Thymus (tissue), 11 donors: ENCODE results near the gene NETO2. TPM values are rescaled to one million over a fixed set of nuclear protein-coding genes. Genes with fewer than 3 reads are reported as not detected.

Experiments
- DNase-seq, 9 donors: peaks; one replicate each; pipeline ENCODE4 v3.0.0-alpha.2; 2013; ENCODE audit warnings: low spot score in 9 of 9, low read depth in 6 of 9, missing footprints in 1 of 9
- H3K27ac ChIP-seq, 2 donors: one replicate each; pipeline ENCODE4 v1.5.1; 2013; ENCODE audit warnings: control low read depth in 1 of 2, low read depth in 1 of 2, low read length in 1 of 2, mild to moderate bottlenecking in 1 of 2, moderate library complexity in 1 of 2
- H3K27me3 ChIP-seq, 2 donors: one replicate each; pipeline ENCODE4 v1.5.1; 2013; ENCODE audit warnings: low read length in 1 of 2; ENCODE audit not compliant: control insufficient read depth in 2 of 2, insufficient read depth in 1 of 2
- H3K36me3 ChIP-seq, 2 donors: one replicate each; pipeline ENCODE4 v1.5.1; 2013; ENCODE audit warnings: low read length in 1 of 2, mild to moderate bottlenecking in 1 of 2, moderate library complexity in 1 of 2; ENCODE audit not compliant: control insufficient read depth in 2 of 2, insufficient read depth in 2 of 2
- H3K4me1 ChIP-seq, 2 donors: one replicate each; pipeline ENCODE4 v1.5.1; 2013; ENCODE audit warnings: low read length in 2 of 2; ENCODE audit not compliant: control insufficient read depth in 2 of 2, insufficient read depth in 2 of 2
- H3K4me3 ChIP-seq, 2 donors: one replicate each; pipeline ENCODE4 v1.5.1; 2013; ENCODE audit warnings: low read length in 2 of 2, control low read depth in 1 of 2, mild to moderate bottlenecking in 1 of 2
- H3K9me3 ChIP-seq, 2 donors: one replicate each; pipeline ENCODE4 v1.5.1; 2013; ENCODE audit warnings: low read length in 1 of 2, mild to moderate bottlenecking in 1 of 2; ENCODE audit not compliant: control insufficient read depth in 2 of 2, insufficient read depth in 1 of 2
- WGBS: extraction: QIAGEN DNeasy Blood & Tissue Kit; methylation state at CpG from one replicate; pipeline ENCODE4 v1.1.7; 2013; 5-methylcytosine and 5-hydroxymethylcytosine counted together
- polyA plus RNA-seq: library from polyadenylated mRNA; stranded (reverse); fragments of 200-250 nt; gene quantifications from one replicate; pipeline ENCODE4 v1.2.3, GENCODE V29; 2013
- total RNA-seq: library from RNA; stranded (reverse); fragments of 120-200 nt; gene quantifications from one replicate; pipeline ENCODE4 v1.2.4, GENCODE V29; 2013
- donor health status: healthy.

NETO2 gene
- total and polyA plus RNA-seq, 2 donors, result 8.4 to 10.1 TPM

GRCh38 chr16:47073223-47074155 is 70.3 kb downstream of the NETO2 start:
- 91% methylated on average over 6 of the region's 6 CpGs for WGBS
- Histone ChIP-seq H3K27me3 (no peaks in the 10 kb centered on the region), H3K9me3 (no peaks in the 10 kb centered on the region), H3K27ac (no peak overlapping the region), H3K36me3 (no peaks in the 10 kb centered on the region), H3K4me1 (no peaks in the 10 kb centered on the region), H3K4me3 (no peak overlapping the region)
- DNase-seq, result no peak

- no peak overlapping the region for H3K27ac ChIP-seq
- H3K4me3 ChIP-seq, result no peak overlapping the region
- no peak for DNase-seq
- H3K4me1 ChIP-seq, result no peaks in the 10 kb centered on the region
- 93% methylated on average over 2 of the region's 2 CpGs for WGBS
- H3K27me3 ChIP-seq, result no peaks in the 10 kb centered on the region
- H3K9me3 ChIP-seq, result no peaks in the 10 kb centered on the region
- no peaks in the 10 kb centered on the region for H3K36me3 ChIP-seq
Measured at GRCh38 chr16:47072158-47072557, 71.6 kb downstream of the NETO2 start.

- Histone ChIP-seq H3K36me3 (no peaks in the 10 kb centered on the region), H3K4me1 (no peaks in the 10 kb centered on the region), H3K4me3 (no peak overlapping the region), H3K27ac (no peak overlapping the region), H3K9me3 (no peaks in the 10 kb centered on the region), H3K27me3 (no peaks in the 10 kb centered on the region)
- no peak for DNase-seq
- WGBS, result 96% methylated on average over 11 of the region's 11 CpGs
Measured at GRCh38 chr16:47069841-47070584, 73.7 kb downstream of the NETO2 start.

GRCh38 chr16:47069313-47069712 is 74.4 kb downstream of the NETO2 start:
- H3K9me3 ChIP-seq, result no peaks in the 10 kb centered on the region
- H3K4me1 ChIP-seq, result no peaks in the 10 kb centered on the region
- no peaks in the 10 kb centered on the region for H3K27me3 ChIP-seq
- no peak overlapping the region for H3K4me3 ChIP-seq
- no peak overlapping the region for H3K27ac ChIP-seq
- no peaks in the 10 kb centered on the region for H3K36me3 ChIP-seq
- no peak for DNase-seq
- 57% methylated on average over 1 of the region's 1 CpG for WGBS

- Histone ChIP-seq H3K36me3 (no peaks in the 10 kb centered on the region), H3K9me3 (no peaks in the 10 kb centered on the region), H3K4me3 (no peak overlapping the region), H3K4me1 (no peaks in the 10 kb centered on the region), H3K27ac (no peak overlapping the region), H3K27me3 (no peaks in the 10 kb centered on the region)
- no peak for DNase-seq
- 98% methylated on average over 5 of the region's 5 CpGs for WGBS
Measured at GRCh38 chr16:47067203-47067602, 76.5 kb downstream of the NETO2 start.

GRCh38 chr16:47065766-47066688 is 77.7 kb downstream of the NETO2 start:
- Histone ChIP-seq H3K27ac (no peak overlapping the region), H3K27me3 (no peaks in the 10 kb centered on the region), H3K36me3 (no peaks in the 10 kb centered on the region), H3K4me3 (no peak overlapping the region), H3K4me1 (no peaks in the 10 kb centered on the region), H3K9me3 (no peaks in the 10 kb centered on the region)
- WGBS, result 77% methylated on average over 13 of the region's 13 CpGs
- DNase-seq, result no peak

- Histone ChIP-seq H3K27me3 (no peaks in the 10 kb centered on the region), H3K4me1 (no peaks in the 10 kb centered on the region), H3K36me3 (no peaks in the 10 kb centered on the region), H3K4me3 (no peak overlapping the region), H3K27ac (no peak overlapping the region), H3K9me3 (no peaks in the 10 kb centered on the region)
- 97% methylated on average over 4 of the region's 4 CpGs for WGBS
- no peak for DNase-seq
Measured at GRCh38 chr16:47064775-47065174, 79.0 kb downstream of the NETO2 start.

- no peaks in the 10 kb centered on the region for H3K4me1 ChIP-seq
- 97% methylated on average over 7 of the region's 7 CpGs for WGBS
- no peak overlapping the region for H3K27ac ChIP-seq
- no peaks in the 10 kb centered on the region for H3K9me3 ChIP-seq
- no peaks in the 10 kb centered on the region for H3K27me3 ChIP-seq
- no peak overlapping the region for H3K4me3 ChIP-seq
- no peaks in the 10 kb centered on the region for H3K36me3 ChIP-seq
- DNase-seq, result no peak
Measured at GRCh38 chr16:47063011-47063724, 80.6 kb downstream of the NETO2 start.
